GM21576 (cell line): ENCODE data around the gene RBM5.

Source experiments
- ATAC-seq: cut with Tn5 transposase; IDR thresholded peaks from one replicate; pipeline ENCODE4 v1.9.1; 2021; ENCODE audit warnings: mild to moderate bottlenecking, moderate library complexity; ENCODE audit not compliant: unreplicated experiment

The RBM5 gene

GRCh38 chr3:50158530-50159146, 69.9 kb downstream of the RBM5 start:
- ATAC-seq, result no peak

DNA sequence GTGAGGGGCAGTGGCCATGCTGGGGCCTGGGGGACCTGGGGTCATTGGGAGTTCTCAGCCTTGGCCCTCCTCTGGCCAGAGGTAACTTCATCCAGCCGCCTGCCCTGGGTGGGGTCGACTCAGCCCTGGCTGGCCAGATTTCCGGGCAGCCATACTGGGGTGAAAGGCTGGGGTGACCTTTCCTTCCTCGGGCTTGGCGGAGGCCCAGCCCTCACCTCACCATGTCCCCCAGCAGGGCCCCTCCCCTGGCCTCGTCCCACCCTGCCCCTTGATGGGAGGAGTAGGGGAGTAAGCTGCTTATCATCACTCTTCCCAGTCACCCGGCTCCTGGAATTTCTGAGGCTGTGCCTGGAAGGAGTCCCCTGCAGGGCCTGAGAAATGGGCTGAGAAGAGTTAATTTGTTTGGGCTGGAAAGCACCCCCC, 71.9 kb downstream of the RBM5 start:
- no peak for ATAC-seq

- no peak for ATAC-seq
Measured at GRCh38 chr3:50161320-50161719, 72.6 kb downstream of the RBM5 start.

GRCh38 chr3:50162034-50162883, 73.5 kb downstream of the RBM5 start:
- no peak for ATAC-seq

- no peak for ATAC-seq
Measured at GRCh38 chr3:50163572-50164455, 75.1 kb downstream of the RBM5 start.

GRCh38 chr3:50164481-50164880, 75.8 kb downstream of the RBM5 start:
- ATAC-seq, result no peak

DNA sequence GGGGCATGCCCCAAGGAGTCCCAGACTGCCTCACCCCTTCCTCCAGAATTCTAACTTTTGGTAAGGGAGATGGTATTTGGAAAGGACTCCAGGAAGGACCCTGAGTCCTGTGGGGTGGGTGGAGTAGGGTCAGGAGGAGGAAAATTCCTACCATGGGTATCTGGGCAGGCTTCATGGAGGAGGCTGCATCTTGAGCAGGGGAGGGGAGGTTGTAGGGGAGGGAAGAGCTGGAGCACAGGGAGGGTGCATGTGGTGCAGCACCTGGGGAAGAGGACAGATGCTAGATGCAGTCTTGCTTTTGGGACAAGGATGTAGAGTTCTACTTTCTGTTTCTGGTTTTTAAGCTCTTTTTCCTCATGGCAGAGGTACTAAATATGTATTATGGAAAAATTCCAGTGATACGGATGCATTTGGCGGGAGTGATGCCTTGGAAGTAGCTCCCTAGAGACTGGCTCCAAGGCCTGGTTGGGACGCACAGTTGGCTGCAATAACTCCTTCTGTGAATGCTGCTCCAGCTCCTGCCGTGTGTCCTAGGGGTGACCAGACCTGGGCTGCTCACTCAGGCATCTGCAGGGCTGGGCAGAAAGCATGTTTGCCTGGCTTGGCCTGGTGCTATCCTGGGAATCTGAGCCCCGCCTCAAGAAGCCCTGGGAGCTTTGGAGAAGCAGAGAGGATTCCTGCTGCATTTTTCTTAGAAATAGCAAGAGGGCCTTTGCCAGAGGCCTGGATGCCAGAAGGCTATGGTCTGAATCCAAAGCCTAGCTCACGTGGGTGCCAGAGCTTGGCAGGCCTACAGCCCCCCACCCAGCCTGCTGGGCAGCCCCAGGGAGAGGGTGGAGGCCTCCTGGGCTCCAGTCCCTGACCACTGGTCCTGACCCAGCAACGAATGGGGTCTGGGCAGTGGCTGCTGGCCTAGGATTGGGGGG, 76.5 kb downstream of the RBM5 start:
- ATAC-seq, result no peak

DNA sequence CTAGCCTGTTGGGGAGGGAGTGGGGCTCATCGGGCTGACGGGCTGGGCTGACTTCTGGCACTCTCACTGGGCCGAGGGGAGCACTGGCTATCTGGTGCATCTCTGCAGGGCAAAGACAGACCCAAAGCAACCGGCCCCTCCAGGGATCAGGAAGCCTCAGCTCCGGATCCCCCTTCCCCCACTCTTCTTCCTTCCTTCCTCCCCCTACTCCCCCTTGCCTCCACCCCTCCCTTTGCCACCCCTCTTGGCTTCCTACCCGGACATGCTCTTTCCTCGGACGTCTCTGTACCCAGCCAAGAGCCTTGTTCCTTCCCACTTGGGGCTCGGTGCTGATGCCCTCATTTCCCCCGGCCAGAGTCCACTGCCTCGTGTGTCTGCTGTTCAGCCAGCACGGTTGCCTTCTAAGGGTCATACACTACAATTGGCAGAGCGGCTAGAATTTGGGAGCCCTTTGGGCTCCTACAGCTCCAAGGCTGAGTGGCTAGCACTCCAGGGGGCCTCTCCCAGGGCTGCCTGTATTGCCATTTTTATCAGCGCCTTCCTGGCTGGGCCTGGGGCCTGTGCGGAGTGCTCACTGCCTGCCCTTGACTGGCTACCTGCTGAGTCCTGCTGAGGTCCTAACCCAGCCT, 77.3 kb downstream of the RBM5 start:
- no peak for ATAC-seq

GRCh38 chr3:50166620-50167019, 77.9 kb downstream of the RBM5 start:
- no peak for ATAC-seq

DNA sequence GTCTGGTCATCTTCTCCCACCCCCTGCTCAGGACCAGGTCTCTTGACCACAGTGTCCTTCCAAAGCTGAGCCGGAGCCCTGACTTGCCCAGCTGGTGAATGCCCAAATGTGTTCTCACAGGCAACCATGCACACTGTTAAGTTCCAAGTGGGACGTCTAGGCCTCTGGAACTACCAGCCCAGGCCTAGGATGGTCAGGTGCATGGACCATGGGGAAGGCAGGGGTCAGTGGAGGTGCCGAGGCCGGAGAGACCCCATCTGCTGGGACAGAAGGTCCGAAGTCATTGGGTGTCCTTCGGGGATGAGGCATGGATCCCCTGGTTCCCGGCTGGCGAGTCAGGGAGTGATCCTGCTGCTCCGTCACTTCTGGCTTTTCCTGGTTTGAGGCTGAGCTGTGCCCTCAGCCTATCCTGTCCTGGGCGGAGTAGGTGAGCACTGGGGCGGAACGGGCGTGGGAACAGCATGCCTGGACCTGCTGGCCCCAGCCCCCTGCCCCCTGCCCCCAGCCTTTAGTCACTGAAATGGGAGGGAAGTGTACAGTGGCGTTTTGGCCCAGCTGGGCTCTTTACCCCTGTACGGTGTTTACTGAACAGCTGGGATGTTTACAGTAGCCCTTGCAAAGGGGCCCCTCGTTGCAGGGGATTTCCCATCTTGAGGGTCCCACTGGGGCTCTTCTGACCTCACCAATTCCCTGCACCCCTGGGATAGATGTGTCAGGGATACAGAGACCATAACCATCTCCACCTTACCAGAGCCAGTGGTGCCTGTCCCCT, 78.5 kb downstream of the RBM5 start:
- no peak for ATAC-seq

- no peak for ATAC-seq
Measured at GRCh38 chr3:50167841-50168209, 79.1 kb downstream of the RBM5 start.

- ATAC-seq, result no peak
Measured at GRCh38 chr3:50168388-50168787, 79.7 kb downstream of the RBM5 start.
